Body of pancreas (tissue), 4 donors: Measurements from ENCODE around the gene LAMA2.

Experiments
- POLR2A ChIP-seq, 3 donors: fragments of 450-650 bp; IDR thresholded peaks; one replicate each; pipeline ENCODE4 v1.6.1; 2016; ENCODE audit warnings: antibody characterized with exemption in 3 of 3, mild to moderate bottlenecking in 2 of 3
- TF ChIP-seq, protein P1 (sequence below), 7 experiments: fragments of 450-650 bp in 4 of 7; fragments of 200-600 bp in 3 of 7; sonication (generic) in 3 of 7; IDR thresholded peaks; one replicate each; pipeline ENCODE4 v1.5.1; 2016 to 2019; ENCODE audit warnings: antibody characterized with exemption in 7 of 7

GRCh38 chr6:129111853-129112252 is 228.9 kb downstream of the LAMA2 start:
- TF ChIP-seq, protein P1, sequence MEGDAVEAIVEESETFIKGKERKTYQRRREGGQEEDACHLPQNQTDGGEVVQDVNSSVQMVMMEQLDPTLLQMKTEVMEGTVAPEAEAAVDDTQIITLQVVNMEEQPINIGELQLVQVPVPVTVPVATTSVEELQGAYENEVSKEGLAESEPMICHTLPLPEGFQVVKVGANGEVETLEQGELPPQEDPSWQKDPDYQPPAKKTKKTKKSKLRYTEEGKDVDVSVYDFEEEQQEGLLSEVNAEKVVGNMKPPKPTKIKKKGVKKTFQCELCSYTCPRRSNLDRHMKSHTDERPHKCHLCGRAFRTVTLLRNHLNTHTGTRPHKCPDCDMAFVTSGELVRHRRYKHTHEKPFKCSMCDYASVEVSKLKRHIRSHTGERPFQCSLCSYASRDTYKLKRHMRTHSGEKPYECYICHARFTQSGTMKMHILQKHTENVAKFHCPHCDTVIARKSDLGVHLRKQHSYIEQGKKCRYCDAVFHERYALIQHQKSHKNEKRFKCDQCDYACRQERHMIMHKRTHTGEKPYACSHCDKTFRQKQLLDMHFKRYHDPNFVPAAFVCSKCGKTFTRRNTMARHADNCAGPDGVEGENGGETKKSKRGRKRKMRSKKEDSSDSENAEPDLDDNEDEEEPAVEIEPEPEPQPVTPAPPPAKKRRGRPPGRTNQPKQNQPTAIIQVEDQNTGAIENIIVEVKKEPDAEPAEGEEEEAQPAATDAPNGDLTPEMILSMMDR (IDR thresholded peaks at IDR 0.05) = no peak
- TF ChIP-seq POLR2A (IDR thresholded peaks at IDR 0.05) = no peak
